IPS-NIHi11 (cell line): ENCODE results near the gene PRKAR2B.
"Not testable (repeated sequence)": the region's sequence is repeated elsewhere in the genome, so short reads cannot be mapped to it uniquely, and the experiment has no call there.

ENCODE experiments used
- DNase-seq: peaks from one replicate; pipeline ENCODE4 v3.0.0; 2012; ENCODE audit warnings: mixed read lengths, low spot score

PRKAR2B gene

GRCh38 chr7:107119376-107120105 is 75.0 kb downstream of the PRKAR2B start:
- no peak for DNase-seq

GRCh38 chr7:107122486-107122911 is 78.0 kb downstream of the PRKAR2B start:
- DNase-seq = no peak

GRCh38 chr7:107123392-107123791 is 78.9 kb downstream of the PRKAR2B start:
- DNase-seq = no peak

- no peak for DNase-seq
These were observed 81.0 kb downstream of the PRKAR2B start for GRCh38 chr7:107125475-107125874.

GRCh38 chr7:107128217-107128616 is 83.7 kb downstream of the PRKAR2B start:
- DNase-seq = no peak

GRCh38 chr7:107128748-107129147 is 84.2 kb downstream of the PRKAR2B start:
- no peak for DNase-seq

GRCh38 chr7:107130487-107131220 is 86.1 kb downstream of the PRKAR2B start:
- DNase-seq = peak; percentile 46

- DNase-seq = no peak
These were observed 88.9 kb downstream of the PRKAR2B start for GRCh38 chr7:107133396-107133795.

GRCh38 chr7:107138696-107139420 is 94.4 kb downstream of the PRKAR2B start:
- DNase-seq = no peak

GRCh38 chr7:107143875-107144274 is 99.4 kb downstream of the PRKAR2B start:
- not testable (repeated sequence) for DNase-seq

- no peak for DNase-seq
These were observed 100.7 kb downstream of the PRKAR2B start for GRCh38 chr7:107145067-107145838.

- peak; percentile 50 for DNase-seq
These were observed 103.2 kb downstream of the PRKAR2B start for GRCh38 chr7:107147464-107148393.

GRCh38 chr7:107148721-107149120 is 104.2 kb downstream of the PRKAR2B start:
- no peak for DNase-seq

- DNase-seq = no peak
These were observed 105.4 kb downstream of the PRKAR2B start for GRCh38 chr7:107149863-107150262.

- peak; percentile 28 for DNase-seq
These were observed 106.0 kb downstream of the PRKAR2B start for GRCh38 chr7:107150375-107151073.

- DNase-seq = no peak
These were observed 107.0 kb downstream of the PRKAR2B start for GRCh38 chr7:107151538-107151937.

GRCh38 chr7:107152011-107152410 is 107.5 kb downstream of the PRKAR2B start:
- DNase-seq = no peak

- DNase-seq = no peak
These were observed 110.3 kb downstream of the PRKAR2B start for GRCh38 chr7:107154826-107155225.

GRCh38 chr7:107155726-107156125 is 111.2 kb downstream of the PRKAR2B start:
- not testable (repeated sequence) for DNase-seq

- DNase-seq = no peak
These were observed 112.6 kb downstream of the PRKAR2B start for GRCh38 chr7:107157091-107157490.
